ENCODE data around the gene DOCK8. TPM values are rescaled to one million over a fixed set of nuclear protein-coding genes. Genes with fewer than 3 reads are reported as not detected.

Gene DOCK8
- total RNA-seq, 4 donors from 2014 or later, result 5.1 to 15.1 (median 8.4) TPM

DNA sequence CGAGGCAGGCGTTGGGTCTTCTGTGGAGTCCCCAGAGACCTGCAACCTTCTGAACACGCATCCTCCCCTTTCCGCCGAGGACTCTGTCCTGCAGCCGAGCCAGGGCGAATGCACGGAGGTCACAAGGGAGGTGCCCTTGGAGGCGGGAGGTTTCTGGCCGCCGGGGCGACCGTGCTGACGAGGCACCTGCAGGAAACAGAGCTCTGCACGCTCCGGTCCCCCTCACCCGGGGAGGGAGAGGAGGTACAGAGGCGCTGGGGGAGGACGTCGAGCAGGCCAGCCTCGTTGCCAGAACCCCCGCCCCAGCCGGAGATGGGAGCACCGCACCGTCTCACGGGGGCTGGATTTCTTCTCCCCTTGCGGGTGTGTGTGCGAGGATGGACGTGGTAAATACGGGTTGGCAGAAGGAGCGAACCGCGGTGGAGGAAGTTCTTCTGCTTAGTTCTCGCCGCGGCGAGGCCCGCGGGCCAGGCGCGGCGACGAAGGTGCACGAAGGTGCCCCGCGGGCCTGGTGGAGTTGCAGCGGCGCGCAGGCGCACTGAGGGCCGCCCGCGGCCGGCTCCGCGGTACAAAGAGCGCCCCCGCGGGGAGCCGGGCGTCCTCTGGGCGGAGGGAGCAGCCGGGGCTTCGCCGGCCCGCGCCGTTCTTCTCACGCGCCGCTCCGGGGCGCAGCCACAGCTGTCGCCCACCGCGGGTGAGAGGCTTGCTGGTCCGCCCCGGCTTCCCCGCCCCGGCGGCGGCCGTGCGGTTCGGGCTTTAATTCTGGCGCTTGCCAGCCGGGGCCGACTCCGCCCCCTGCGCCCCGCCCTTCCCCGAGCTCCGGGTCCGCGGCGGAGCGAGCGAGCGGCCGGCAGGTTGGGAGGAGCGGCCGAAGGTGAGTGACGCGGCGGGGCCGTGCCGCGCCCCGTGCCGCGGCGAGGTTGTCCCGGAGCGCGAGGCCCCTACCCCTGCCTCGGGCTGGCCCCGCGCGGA, 289.5 kb downstream of the DOCK8 start, which contains the start of gene KANK1:
Gene KANK1 (plus strand): TSS at position 815 of the 972 bp plus-strand sequence.
- H3K4me3 ChIP-seq (ENCODE audit: low read depth, poor library complexity, severe bottlenecking), result peak within 1 kb of the TSS; percentile 55
- peak; percentile 48 to 91 for DNase-seq (ENCODE audit: low spot score in 2 of 2)
- 1% methylated on average over 34 to 75 of the region's 119 CpGs for WGBS, 2 donors
- intact Hi-C loops (cut with DNase I; ENCODE audit: low total_unique reads), result no loop called here
- TF ChIP-seq, protein P1, sequence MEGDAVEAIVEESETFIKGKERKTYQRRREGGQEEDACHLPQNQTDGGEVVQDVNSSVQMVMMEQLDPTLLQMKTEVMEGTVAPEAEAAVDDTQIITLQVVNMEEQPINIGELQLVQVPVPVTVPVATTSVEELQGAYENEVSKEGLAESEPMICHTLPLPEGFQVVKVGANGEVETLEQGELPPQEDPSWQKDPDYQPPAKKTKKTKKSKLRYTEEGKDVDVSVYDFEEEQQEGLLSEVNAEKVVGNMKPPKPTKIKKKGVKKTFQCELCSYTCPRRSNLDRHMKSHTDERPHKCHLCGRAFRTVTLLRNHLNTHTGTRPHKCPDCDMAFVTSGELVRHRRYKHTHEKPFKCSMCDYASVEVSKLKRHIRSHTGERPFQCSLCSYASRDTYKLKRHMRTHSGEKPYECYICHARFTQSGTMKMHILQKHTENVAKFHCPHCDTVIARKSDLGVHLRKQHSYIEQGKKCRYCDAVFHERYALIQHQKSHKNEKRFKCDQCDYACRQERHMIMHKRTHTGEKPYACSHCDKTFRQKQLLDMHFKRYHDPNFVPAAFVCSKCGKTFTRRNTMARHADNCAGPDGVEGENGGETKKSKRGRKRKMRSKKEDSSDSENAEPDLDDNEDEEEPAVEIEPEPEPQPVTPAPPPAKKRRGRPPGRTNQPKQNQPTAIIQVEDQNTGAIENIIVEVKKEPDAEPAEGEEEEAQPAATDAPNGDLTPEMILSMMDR (IDR thresholded peaks at IDR 0.05), result no peak
- TF ChIP-seq POLR2A (IDR thresholded peaks at IDR 0.05), result no peak

DNA sequence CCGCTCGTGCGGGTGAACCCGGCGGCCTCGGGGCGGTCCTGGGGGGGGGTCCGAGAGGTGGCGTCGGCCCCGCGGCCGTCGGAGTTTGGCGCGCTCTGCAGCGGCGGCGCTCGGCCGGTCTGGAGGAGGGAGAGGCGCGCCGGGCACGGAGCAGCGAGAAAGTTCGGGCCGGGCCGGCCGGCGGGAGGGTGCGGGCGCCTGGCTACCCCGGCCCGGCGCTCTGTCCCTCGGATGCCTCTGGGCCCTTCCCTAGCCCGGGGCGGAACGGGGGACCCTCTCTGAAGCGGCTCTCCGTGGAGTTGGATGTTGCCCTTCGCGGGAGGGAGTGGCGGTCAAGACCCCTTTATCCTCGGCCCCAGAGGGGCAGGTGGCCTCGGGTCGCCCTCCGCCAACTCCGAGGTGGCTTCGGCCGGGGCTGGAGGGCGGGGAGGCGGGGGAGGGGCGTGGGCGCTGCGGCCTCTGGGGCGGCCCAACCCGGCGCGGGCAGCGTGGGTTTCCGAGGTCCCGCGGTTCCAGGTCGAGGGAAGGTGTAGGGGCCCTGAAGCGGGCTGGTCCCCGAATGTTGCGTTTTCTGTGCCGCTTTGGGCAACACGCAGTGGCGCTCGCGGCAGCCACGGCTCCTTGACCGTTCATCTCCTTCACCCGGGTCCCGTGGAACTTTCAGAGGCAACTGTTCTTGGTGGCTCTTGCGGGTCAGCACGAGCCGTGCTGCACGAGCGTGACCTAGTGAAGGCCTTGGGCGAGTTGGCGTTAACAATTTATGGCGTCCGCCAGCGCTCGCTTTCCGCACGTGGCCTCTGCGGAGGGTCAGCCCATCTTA, 290.5 kb downstream of the DOCK8 start:
- intact Hi-C loops (cut with DNase I; ENCODE audit: low total_unique reads), result no loop called here
- H3K4me3 ChIP-seq (ENCODE audit: low read depth, poor library complexity, severe bottlenecking), result peak overlapping the region; percentile 55
- DNase-seq (ENCODE audit: low spot score in 2 of 2), result no peak
- 1% methylated on average over 26 to 36 of the region's 92 CpGs for WGBS, 2 donors
- TF ChIP-seq POLR2A (IDR thresholded peaks at IDR 0.05), result no peak
- TF ChIP-seq, protein P1 (IDR thresholded peaks at IDR 0.05), result no peak

DNA sequence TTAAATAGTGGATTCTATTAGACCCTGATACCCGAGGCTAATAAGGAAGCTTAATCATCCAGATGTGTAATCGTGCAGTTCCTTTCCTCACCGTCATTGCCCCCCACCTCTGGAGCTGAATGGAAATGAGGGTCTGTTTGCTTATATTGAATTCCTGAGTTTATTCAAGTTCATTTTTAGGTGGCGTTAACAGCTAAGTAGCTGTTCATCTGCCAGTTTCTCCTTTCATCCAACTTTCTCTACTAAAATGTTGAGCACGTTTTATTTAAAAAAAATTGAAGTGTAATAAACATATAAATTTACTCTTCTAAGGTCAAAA, 291.0 kb downstream of the DOCK8 start:
- 16 to 27% methylated on average over 5 of the region's 5 CpGs for WGBS, 2 donors
- intact Hi-C loops (cut with DNase I; ENCODE audit: low total_unique reads), result no loop called here
- no peak for DNase-seq (ENCODE audit: low spot score in 2 of 2)
- H3K4me3 ChIP-seq (ENCODE audit: low read depth, poor library complexity, severe bottlenecking), result peak overlapping the region; percentile 55
- TF ChIP-seq POLR2A (IDR thresholded peaks at IDR 0.05), result no peak
- TF ChIP-seq, protein P1 (IDR thresholded peaks at IDR 0.05), result no peak

DNA sequence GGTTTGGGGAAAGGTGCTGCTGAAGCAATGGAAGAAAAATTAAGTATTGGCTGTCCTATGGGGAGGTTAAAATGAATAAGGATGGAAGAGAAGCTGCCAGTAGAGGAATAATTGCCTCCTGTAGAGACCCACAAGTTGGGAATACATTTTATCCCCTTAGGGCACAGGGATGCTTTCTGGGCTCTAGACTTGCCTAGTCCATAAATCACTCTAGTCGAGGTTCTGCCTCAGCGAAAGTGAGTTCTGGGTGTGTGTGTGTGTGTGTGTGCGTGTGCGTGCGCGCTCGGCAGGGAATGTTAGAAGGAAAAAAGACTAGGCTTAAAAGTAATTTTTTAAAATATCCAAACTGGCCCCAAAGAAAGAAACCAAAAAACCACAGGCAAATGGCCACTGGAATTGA, 291.6 kb downstream of the DOCK8 start:
- intact Hi-C loops (cut with DNase I; ENCODE audit: low total_unique reads), result no loop called here
- TF ChIP-seq, protein P1 (IDR thresholded peaks at IDR 0.05), result no peak
- TF ChIP-seq POLR2A (IDR thresholded peaks at IDR 0.05), result no peak
- no peak for DNase-seq (ENCODE audit: low spot score in 2 of 2)
- WGBS, 2 donors, result 58 to 67% methylated on average over 7 of the region's 7 CpGs
- no peak overlapping the region for H3K4me3 ChIP-seq (ENCODE audit: low read depth, poor library complexity, severe bottlenecking)

DNA sequence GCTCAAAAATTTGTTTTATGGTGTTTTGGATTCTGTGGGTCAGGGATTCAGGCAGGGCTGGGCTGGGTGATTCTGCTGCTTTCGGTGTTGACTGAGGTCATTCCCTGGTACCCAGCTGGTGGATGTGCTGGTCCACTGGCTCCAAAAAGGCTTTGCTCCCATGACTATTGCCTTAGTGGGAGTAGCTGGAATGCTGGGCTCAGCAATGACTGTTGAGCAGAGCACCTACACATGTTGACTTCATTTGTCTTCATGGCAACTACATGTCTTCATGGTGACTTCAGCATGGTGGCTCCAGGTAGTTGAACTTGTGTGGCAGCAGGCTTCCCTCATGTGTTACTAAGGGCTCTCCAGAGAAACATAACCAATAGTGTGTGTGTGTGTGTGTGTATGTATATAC, 297.2 kb downstream of the DOCK8 start:
- intact Hi-C loops (cut with DNase I; ENCODE audit: low total_unique reads), result no loop called here
- DNase-seq (ENCODE audit: low spot score in 2 of 2), result no peak
- TF ChIP-seq, protein P1 (IDR thresholded peaks at IDR 0.05), result no peak
- TF ChIP-seq POLR2A (IDR thresholded peaks at IDR 0.05), result no peak
- no peak overlapping the region for H3K4me3 ChIP-seq (ENCODE audit: low read depth, poor library complexity, severe bottlenecking)
- 100% methylated on average over 1 of the region's 1 CpG for WGBS, 2 donors
